Measurements from ENCODE around the gene MSH2.
"Not testable (repeated sequence)": the region's sequence is repeated elsewhere in the genome, so short reads cannot be mapped to it uniquely, and the experiment has no call there.

Gene MSH2

DNA sequence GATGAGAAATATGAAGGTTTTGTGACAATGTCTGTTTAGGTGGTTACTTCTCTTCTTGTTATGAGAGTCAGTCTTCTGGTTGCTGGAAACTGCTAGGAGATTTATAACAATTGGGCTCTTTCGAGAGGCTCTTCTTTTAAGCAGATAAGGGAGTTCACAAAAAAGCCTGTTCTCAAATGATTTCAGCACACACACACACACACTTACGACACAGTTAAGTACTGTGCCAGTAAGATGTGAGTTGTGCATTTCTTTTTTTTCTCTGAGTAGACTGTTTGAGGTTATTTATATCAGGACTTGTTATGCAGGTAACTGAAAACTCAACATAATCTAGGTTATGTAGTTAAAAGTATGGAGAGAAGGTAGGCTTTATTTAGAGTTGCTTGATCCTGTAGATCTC, 49.8 kb downstream of the MSH2 start:
- no peak for DNase-seq (ENCODE audit: low spot score)
- TF ChIP-seq, protein P1, sequence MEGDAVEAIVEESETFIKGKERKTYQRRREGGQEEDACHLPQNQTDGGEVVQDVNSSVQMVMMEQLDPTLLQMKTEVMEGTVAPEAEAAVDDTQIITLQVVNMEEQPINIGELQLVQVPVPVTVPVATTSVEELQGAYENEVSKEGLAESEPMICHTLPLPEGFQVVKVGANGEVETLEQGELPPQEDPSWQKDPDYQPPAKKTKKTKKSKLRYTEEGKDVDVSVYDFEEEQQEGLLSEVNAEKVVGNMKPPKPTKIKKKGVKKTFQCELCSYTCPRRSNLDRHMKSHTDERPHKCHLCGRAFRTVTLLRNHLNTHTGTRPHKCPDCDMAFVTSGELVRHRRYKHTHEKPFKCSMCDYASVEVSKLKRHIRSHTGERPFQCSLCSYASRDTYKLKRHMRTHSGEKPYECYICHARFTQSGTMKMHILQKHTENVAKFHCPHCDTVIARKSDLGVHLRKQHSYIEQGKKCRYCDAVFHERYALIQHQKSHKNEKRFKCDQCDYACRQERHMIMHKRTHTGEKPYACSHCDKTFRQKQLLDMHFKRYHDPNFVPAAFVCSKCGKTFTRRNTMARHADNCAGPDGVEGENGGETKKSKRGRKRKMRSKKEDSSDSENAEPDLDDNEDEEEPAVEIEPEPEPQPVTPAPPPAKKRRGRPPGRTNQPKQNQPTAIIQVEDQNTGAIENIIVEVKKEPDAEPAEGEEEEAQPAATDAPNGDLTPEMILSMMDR (IDR thresholded peaks at IDR 0.05; ENCODE audit: extremely low read depth, insufficient read depth, missing control alignments) = no peak
- in situ Hi-C loops (cut with MboI; ENCODE audit: low pct_unique_long_range_greater_than_20kb, low sequenced_read_pairs, unreplicated experiment) = no loop called here

DNA sequence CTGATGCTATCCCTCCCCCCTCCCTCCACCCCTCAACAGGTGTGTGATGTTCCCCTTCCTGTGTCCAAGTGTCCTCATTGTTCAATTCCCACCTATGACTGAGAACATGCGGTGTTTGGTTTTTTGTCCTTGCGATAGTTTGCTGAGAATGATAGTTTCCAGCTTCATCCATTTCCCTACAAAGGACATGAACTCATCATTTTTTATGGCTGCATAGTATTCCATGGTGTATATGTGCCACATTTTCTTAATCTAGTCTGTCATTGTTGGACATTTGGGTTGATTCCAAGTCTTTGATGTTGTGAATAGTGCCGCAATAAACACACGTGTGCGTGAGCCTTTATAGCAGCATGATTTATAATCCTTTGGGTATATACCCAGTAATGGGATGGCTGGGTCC, 51.9 kb downstream of the MSH2 start:
- in situ Hi-C loops (cut with MboI; ENCODE audit: low pct_unique_long_range_greater_than_20kb, low sequenced_read_pairs, unreplicated experiment); DNase-seq (ENCODE audit: low spot score): not testable (repeated sequence)

DNA sequence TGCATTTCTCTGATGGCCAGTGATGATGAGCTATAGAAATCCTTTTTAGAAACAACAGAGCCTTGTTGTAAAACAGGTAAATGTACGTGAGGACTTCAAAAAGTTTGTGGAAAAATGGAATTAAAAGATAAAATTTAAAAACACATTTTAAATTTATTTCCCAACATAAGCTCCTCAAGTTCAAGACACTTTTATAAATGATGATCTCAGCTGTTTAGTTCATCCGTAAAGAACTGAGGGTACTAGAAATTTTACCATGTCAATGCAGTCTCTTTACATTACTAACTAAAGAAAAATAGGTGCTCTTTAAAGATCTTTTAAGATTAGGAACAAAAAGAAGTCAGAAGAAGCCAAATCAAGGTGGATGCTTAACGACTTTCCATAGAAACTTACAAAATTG, 52.5 kb downstream of the MSH2 start:
- in situ Hi-C loops (cut with MboI; ENCODE audit: low pct_unique_long_range_greater_than_20kb, low sequenced_read_pairs, unreplicated experiment) = no loop called here
- TF ChIP-seq, protein P1 (IDR thresholded peaks at IDR 0.05; ENCODE audit: extremely low read depth, insufficient read depth, missing control alignments) = no peak
- DNase-seq (ENCODE audit: low spot score) = no peak

DNA sequence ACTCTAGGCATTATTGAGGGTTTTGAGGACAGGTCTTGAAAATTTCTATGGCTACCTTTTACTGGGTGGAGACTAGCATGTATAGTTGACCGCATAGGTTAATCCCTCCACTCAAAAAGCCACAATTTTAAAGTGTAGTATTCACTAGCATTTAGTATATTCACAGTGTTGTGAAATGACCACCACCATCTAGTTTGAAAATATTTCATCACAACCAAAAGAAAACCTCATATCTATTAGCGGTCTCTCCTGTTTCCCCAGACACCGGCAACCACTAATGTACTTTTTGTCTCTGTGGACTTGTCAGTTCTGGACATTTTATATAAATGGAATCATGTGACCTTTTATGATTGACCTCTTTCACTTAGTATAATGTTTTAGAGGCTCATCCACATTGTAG, 53.9 kb downstream of the MSH2 start:
- DNase-seq (ENCODE audit: low spot score) = no peak

DNA sequence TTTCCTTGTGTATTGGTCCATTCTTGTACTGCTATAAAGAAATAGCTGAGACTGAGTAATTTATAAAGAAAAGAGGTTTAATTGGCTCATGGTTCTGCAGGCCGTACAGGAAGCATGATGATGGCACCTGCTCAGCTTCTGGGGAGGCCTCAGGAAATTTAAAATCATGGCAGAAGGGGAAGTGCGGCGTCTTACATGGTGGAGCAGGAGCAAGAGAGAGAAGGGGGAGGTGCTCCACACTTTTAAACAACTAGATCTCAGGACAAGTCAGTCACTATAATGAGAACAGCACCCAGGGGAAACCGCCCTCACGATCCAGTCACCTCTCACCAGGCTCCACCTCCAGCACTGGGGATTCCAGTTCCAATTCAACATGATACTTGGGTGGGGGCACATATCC, 54.3 kb downstream of the MSH2 start:
- DNase-seq (ENCODE audit: low spot score) = no peak
- in situ Hi-C loops (cut with MboI; ENCODE audit: low pct_unique_long_range_greater_than_20kb, low sequenced_read_pairs, unreplicated experiment) = no loop called here

More for the DNA sequence above, 53.9 kb downstream of the MSH2 start:
- TF ChIP-seq, protein P1 (IDR thresholded peaks at IDR 0.05; ENCODE audit: extremely low read depth, insufficient read depth, missing control alignments) = no peak
- in situ Hi-C loops (cut with MboI; ENCODE audit: low pct_unique_long_range_greater_than_20kb, low sequenced_read_pairs, unreplicated experiment) = no loop called here

DNA sequence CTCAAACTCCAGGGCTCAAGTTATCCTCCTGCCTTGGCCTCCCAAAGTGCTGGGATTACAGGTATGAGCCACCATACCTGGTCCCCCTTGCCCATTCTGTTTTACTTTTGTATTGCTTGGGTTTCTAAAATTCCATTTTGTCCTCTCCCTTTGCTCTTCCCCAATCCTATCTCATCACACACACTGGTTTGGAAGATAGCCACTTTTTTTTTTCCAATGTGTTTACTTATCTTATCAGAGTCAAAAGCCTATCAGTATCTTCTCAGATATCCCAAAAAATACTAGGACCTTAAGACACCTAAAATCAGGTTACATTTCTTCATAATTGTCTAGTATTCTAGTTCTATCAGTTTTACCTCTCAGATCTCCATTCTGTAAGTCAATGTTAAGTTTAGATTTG, 56.1 kb downstream of the MSH2 start:
- TF ChIP-seq, protein P1 (IDR thresholded peaks at IDR 0.05; ENCODE audit: extremely low read depth, insufficient read depth, missing control alignments) = no peak
- in situ Hi-C loops (cut with MboI; ENCODE audit: low pct_unique_long_range_greater_than_20kb, low sequenced_read_pairs, unreplicated experiment) = no loop called here
- DNase-seq (ENCODE audit: low spot score) = no peak

More for the DNA sequence above, 54.3 kb downstream of the MSH2 start:
- TF ChIP-seq, protein P1 (IDR thresholded peaks at IDR 0.05; ENCODE audit: extremely low read depth, insufficient read depth, missing control alignments) = no peak

DNA sequence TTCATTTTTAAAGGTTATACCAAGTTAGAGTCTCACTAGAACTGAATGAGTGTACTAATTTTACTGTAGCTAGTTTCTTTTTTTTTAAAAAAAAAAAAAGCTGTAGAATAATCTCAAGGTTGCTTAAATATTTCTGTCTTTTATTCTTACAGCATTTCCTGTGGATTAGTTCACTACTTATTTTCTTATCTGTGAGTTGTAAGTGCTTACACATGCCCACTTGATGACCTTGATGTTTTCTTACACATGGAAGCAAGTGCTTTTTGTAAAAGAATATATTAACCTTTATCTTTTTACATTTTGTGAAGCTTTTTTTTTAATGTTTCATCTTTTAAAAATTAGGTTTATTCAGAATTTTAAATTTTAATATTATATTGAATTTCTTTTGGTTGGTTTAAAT, 57.8 kb downstream of the MSH2 start:
- DNase-seq (ENCODE audit: low spot score) = no peak
- TF ChIP-seq, protein P1 (IDR thresholded peaks at IDR 0.05; ENCODE audit: extremely low read depth, insufficient read depth, missing control alignments) = no peak
- in situ Hi-C loops (cut with MboI; ENCODE audit: low pct_unique_long_range_greater_than_20kb, low sequenced_read_pairs, unreplicated experiment) = no loop called here
